Lung (tissue), 12 donors: Measurements from ENCODE around the gene BCAN. TPM values are rescaled to one million over a fixed set of nuclear protein-coding genes. Genes with fewer than 3 reads are reported as not detected.

ENCODE experiments used
- ATAC-seq: fragments of 200-7000 bp; cut with Tn5 transposase; one replicate; pipeline ENCODE4 v1.9.1; 2020; ENCODE audit warnings: moderate number of reproducible peaks; ENCODE audit not compliant: insufficient read depth, low FRiP score
- DNase-seq, 3 donors: peaks; one replicate each; pipeline ENCODE4 v3.0.0-alpha.2; 2013 to 2017
- H3K27ac ChIP-seq, 2 donors: one replicate each; pipeline ENCODE4 v1.5.1; 2013; ENCODE audit warnings: mild to moderate bottlenecking in 2 of 2, moderate library complexity in 2 of 2, control low read depth in 1 of 2, inconsistent platforms in 1 of 2, low read depth in 1 of 2, low read length in 1 of 2
- H3K27me3 ChIP-seq, 3 donors: one replicate each; pipeline ENCODE4 v1.5.1; 2013; ENCODE audit warnings: low read length in 2 of 3; ENCODE audit not compliant: control insufficient read depth in 3 of 3, insufficient read depth in 3 of 3
- H3K36me3 ChIP-seq, 4 donors: one replicate each; pipeline ENCODE4 v1.5.1; 2013; ENCODE audit warnings: low read length in 4 of 4, mild to moderate bottlenecking in 1 of 4, moderate library complexity in 1 of 4; ENCODE audit not compliant: control insufficient read depth in 4 of 4, insufficient read depth in 4 of 4
- H3K4me1 ChIP-seq, 5 donors: one replicate each; pipeline ENCODE4 v1.5.1; 2013; ENCODE audit warnings: low read length in 5 of 5, mild to moderate bottlenecking in 2 of 5, moderate library complexity in 1 of 5; ENCODE audit not compliant: control insufficient read depth in 5 of 5, insufficient read depth in 5 of 5
- H3K4me3 ChIP-seq: one replicate; pipeline ENCODE4 v1.5.1; 2013; ENCODE audit warnings: mild to moderate bottlenecking, control low read depth, moderate library complexity
- H3K9ac ChIP-seq, 2 donors: one replicate each; pipeline ENCODE4 v1.5.1; 2013; ENCODE audit warnings: low read length in 2 of 2, control low read depth in 1 of 2; ENCODE audit not compliant: insufficient read depth in 1 of 2
- H3K9me3 ChIP-seq, 4 donors: one replicate each; pipeline ENCODE4 v1.5.1; 2013; ENCODE audit warnings: low read length in 3 of 4, mild to moderate bottlenecking in 1 of 4, moderate library complexity in 1 of 4; ENCODE audit not compliant: control insufficient read depth in 4 of 4, insufficient read depth in 3 of 4
- CTCF ChIP-seq: IDR thresholded peaks from 2 replicates; pipeline ENCODE4 v1.5.1; 2012; ENCODE audit warnings: mild to moderate bottlenecking; ENCODE audit errors: control extremely low read depth, extremely low read depth
- WGBS, 2 donors: extraction: QIAGEN DNeasy Blood & Tissue Kit; methylation state at CpG; one replicate each; pipeline ENCODE4 v1.1.7; 2013; 5-methylcytosine and 5-hydroxymethylcytosine counted together
- polyA plus RNA-seq, 2 donors: library from polyadenylated mRNA; stranded (reverse); fragments of 200-250 nt; gene quantifications; one replicate each; pipeline ENCODE4 v1.2.1, GENCODE V29; 2013
- total RNA-seq, 2 donors: library from RNA; depleted of rRNA in 1 of 2; stranded (reverse); fragments of >200 nt in 1 of 2; gene quantifications; one replicate each; pipeline ENCODE4 v1.2.1, GENCODE V29; 2014 to 2021
- donor health status: control.
- donor health status: control.
- donor health status: Bipolar disorder and iron deficiency.
- donor health status: healthy.
- donor health status: DM: yes; HTN: yes; CAD: no.

The BCAN gene
- total and polyA plus RNA-seq, 4 donors: 0.05 to 1.1 (median 0.12) TPM

- no peak within 1 kb of the TSS for H3K4me3 ChIP-seq
- H3K4me1 ChIP-seq: peaks cover 0 to 8% (median 4%) of the 10 kb centered on the region in 5 donors
- DNase-seq: no peak
- H3K9ac ChIP-seq: no peak within 1 kb of the TSS
- H3K27me3 ChIP-seq: peaks cover 3 to 61% (median 27%) of the 10 kb centered on the region in 3 donors
- no peak for ATAC-seq
- peaks cover 0 to 3% (median 0%) of the 10 kb centered on the region in 4 donors for H3K9me3 ChIP-seq
- WGBS, 2 donors: 6 to 8% methylated on average over 7 of the region's 7 CpGs
- no peak within 1 kb of the TSS for H3K27ac ChIP-seq
- no peaks in the 10 kb centered on the region for H3K36me3 ChIP-seq
- TF ChIP-seq CTCF: no peak
Measured at GRCh38 chr1:156618853-156619581, 22.9 kb upstream of the BCAN start, which contains the start of gene HAPLN2. TSS of gene HAPLN2 (plus strand) at chr1:156619415. CDS start at chr1:156623491, 4,076 bp downstream.

GRCh38 chr1:156619582-156619955, 22.3 kb upstream of the BCAN start:
- Histone ChIP-seq H3K9ac (no peak overlapping the region), H3K27ac (no peak overlapping the region), H3K36me3 (no peaks in the 10 kb centered on the region), H3K27me3 (peaks cover 5 to 65% (median 27%) of the 10 kb centered on the region in 3 donors), H3K4me1 (peaks cover 0 to 13% (median 8%) of the 10 kb centered on the region in 5 donors), H3K4me3 (no peak overlapping the region), H3K9me3 (peaks cover 0 to 5% (median 0%) of the 10 kb centered on the region in 4 donors)
- no peak for DNase-seq
- WGBS, 2 donors: 23 to 25% methylated on average over 6 of the region's 6 CpGs
- no peak for TF ChIP-seq CTCF
- no peak for ATAC-seq

- peaks cover 5 to 72% (median 44%) of the 10 kb centered on the region in 3 donors for H3K27me3 ChIP-seq
- H3K36me3 ChIP-seq: no peaks in the 10 kb centered on the region
- peaks cover 0 to 5% (median 0%) of the 10 kb centered on the region in 4 donors for H3K9me3 ChIP-seq
- H3K4me3 ChIP-seq: no peak overlapping the region
- ATAC-seq (no peak), DNase-seq (no peak)
- no peak overlapping the region for H3K27ac ChIP-seq
- 80 to 82% methylated on average over 6 of the region's 6 CpGs for WGBS, 2 donors
- no peak for TF ChIP-seq CTCF
- H3K9ac ChIP-seq: no peak overlapping the region
- peaks cover 0 to 18% (median 3%) of the 10 kb centered on the region in 5 donors for H3K4me1 ChIP-seq
Measured at GRCh38 chr1:156622581-156623297, 19.2 kb upstream of the BCAN start.
